Measurements from ENCODE around the gene EEF1AKMT3. TPM values are rescaled to one million over a fixed set of nuclear protein-coding genes. Genes with fewer than 3 reads are reported as not detected.

The EEF1AKMT3 gene
- total RNA-seq, 3 donors from 2014 or later (not counting 1 experiment from before 2014, with no cell fraction given) = 1.3 to 2.6 (median 2.2) TPM

DNA sequence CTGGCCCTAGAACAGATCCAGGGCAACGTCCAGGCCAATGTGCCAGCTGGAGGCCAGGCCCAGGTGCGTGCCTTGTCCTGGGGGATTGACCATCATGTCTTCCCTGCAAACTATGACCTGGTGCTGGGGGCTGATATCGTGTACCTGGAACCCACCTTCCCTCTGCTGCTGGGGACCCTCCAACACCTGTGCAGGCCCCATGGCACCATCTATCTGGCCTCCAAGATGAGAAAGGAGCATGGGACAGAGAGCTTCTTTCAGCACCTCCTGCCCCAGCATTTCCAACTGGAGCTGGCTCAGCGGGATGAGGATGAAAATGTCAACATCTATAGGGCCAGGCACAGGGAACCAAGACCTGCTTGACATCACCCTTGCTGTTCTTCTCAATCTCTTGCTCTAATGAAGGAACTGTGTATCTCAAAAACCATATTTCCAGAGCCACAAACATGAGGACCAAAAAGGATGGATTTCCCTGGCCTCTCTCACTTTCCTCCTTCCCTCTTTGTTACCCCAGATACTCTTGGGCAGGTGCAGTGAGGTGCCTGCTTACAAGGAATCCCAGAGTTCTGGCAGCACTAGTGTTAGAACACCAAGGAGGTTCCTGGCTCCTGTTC is 8.0 kb downstream of the EEF1AKMT3 start:
- ATAC-seq (no peak), DNase-seq (no peak)
- intact Hi-C loops (cut with micrococcal nuclease) = loop anchor here (5.0 kb wide), 1 partner anchor 67 kb away; the partner anchor contains the start of gene CTDSP2
- Mint-ChIP-seq H3K36me3 (no peaks in the 10 kb centered on the region), H3K27ac (no peak overlapping the region), H3K4me3 (no peak overlapping the region), H3K4me1 (peaks cover 26 to 27% of the 10 kb centered on the region in 2 donors), H3K9me3 (no peaks in the 10 kb centered on the region), H3K27me3 (ENCODE audit: low read depth in 2 of 2) (no peaks in the 10 kb centered on the region)
- H3K4me1 ChIP-seq (ENCODE audit: control insufficient read depth, insufficient read depth, low read length) = peaks cover 36% of the 10 kb centered on the region
- H3K27me3 ChIP-seq (ENCODE audit: control insufficient read depth, insufficient read depth, low read length) = no peaks in the 10 kb centered on the region
- TF ChIP-seq, protein P1, sequence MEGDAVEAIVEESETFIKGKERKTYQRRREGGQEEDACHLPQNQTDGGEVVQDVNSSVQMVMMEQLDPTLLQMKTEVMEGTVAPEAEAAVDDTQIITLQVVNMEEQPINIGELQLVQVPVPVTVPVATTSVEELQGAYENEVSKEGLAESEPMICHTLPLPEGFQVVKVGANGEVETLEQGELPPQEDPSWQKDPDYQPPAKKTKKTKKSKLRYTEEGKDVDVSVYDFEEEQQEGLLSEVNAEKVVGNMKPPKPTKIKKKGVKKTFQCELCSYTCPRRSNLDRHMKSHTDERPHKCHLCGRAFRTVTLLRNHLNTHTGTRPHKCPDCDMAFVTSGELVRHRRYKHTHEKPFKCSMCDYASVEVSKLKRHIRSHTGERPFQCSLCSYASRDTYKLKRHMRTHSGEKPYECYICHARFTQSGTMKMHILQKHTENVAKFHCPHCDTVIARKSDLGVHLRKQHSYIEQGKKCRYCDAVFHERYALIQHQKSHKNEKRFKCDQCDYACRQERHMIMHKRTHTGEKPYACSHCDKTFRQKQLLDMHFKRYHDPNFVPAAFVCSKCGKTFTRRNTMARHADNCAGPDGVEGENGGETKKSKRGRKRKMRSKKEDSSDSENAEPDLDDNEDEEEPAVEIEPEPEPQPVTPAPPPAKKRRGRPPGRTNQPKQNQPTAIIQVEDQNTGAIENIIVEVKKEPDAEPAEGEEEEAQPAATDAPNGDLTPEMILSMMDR (IDR thresholded peaks at IDR 0.05) = no peak
- H3K4me3 ChIP-seq (ENCODE audit: low read length) = no peak overlapping the region
- no peak overlapping the region for H3K27ac ChIP-seq (ENCODE audit: low read length)
- no peaks in the 10 kb centered on the region for H3K9me3 ChIP-seq (ENCODE audit: control insufficient read depth, insufficient read depth, low read length)
- 86% methylated on average over 4 of the region's 4 CpGs for WGBS (ENCODE audit: insufficient coverage)
- peaks cover 2% of the 10 kb centered on the region for H3K36me3 ChIP-seq (ENCODE audit: control insufficient read depth, insufficient read depth, low read length)

DNA sequence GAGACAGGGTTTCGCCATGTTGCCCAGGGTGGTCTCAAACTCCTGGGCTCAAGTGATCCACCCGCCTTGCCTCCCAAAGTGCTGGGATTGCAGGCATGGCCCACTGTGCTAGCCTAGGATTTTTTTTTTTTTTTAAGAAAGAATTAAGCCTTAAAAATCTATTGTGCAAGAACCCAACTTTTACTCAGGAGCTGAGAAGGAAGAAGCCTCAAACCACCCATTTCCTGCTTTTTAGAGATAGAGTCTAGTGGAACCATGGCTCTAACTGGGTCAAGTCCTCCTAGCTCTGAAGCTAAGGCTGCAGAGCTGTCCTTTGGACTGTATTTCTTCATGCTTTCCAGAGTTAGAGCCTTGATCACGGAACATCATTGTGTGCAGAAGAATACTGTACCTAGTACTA is 8.8 kb downstream of the EEF1AKMT3 start:
- no peak for ATAC-seq
- intact Hi-C loops (cut with micrococcal nuclease) = loop anchor here (5.0 kb wide), 1 partner anchor 66 kb away; the partner anchor contains the start of gene CTDSP2
- peak in 1 of 2 donors; percentile 59 for DNase-seq
- H3K36me3 ChIP-seq (ENCODE audit: control insufficient read depth, insufficient read depth, low read length) = peaks cover 10% of the 10 kb centered on the region
- no peak overlapping the region for H3K4me3 ChIP-seq (ENCODE audit: low read length)
- H3K9me3 ChIP-seq (ENCODE audit: control insufficient read depth, insufficient read depth, low read length) = no peaks in the 10 kb centered on the region
- TF ChIP-seq, protein P1 (IDR thresholded peaks at IDR 0.05) = no peak
- Mint-ChIP-seq H3K27me3 (ENCODE audit: low read depth in 2 of 2) (no peaks in the 10 kb centered on the region), H3K4me3 (no peak overlapping the region), H3K4me1 (peaks cover 30 to 32% of the 10 kb centered on the region in 2 donors), H3K36me3 (peaks cover 5% of the 10 kb centered on the region), H3K9me3 (no peaks in the 10 kb centered on the region), H3K27ac (peak overlapping the region; percentile 90 to 97)
- peak overlapping the region; percentile 8 for H3K27ac ChIP-seq (ENCODE audit: low read length)
- H3K4me1 ChIP-seq (ENCODE audit: control insufficient read depth, insufficient read depth, low read length) = peaks cover 36% of the 10 kb centered on the region
- H3K27me3 ChIP-seq (ENCODE audit: control insufficient read depth, insufficient read depth, low read length) = no peaks in the 10 kb centered on the region
- 88% methylated on average over 3 of the region's 3 CpGs for WGBS (ENCODE audit: insufficient coverage)

DNA sequence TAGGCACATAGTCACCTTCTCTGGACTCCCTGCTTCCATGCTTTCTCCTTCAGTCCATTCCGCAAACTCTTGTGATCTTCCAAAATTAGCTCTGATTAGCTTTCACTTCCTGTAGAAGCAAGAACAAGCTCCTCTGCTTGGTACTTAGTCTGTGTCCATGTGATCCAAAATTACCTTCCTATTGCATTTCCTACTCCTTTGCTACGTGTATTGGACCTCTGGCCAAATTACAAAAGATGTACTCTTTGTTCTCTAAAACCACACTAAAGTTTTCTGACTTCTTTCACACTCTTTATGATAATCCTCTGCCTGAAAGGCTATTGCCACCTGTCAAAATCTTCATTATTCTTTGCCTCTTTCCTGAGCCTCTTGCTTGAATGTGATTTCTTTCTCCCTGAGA is 9.4 kb downstream of the EEF1AKMT3 start:
- H3K36me3 Mint-ChIP-seq = peaks cover 10% of the 10 kb centered on the region
- Histone ChIP-seq H3K4me1 (ENCODE audit: control insufficient read depth, insufficient read depth, low read length) (peaks cover 36% of the 10 kb centered on the region), H3K27ac (ENCODE audit: low read length) (peak overlapping the region; percentile 16), H3K27me3 (ENCODE audit: control insufficient read depth, insufficient read depth, low read length) (no peaks in the 10 kb centered on the region), H3K9me3 (ENCODE audit: control insufficient read depth, insufficient read depth, low read length) (no peaks in the 10 kb centered on the region), H3K36me3 (ENCODE audit: control insufficient read depth, insufficient read depth, low read length) (peaks cover 16% of the 10 kb centered on the region), H3K4me3 (ENCODE audit: low read length) (no peak overlapping the region)
- DNase-seq (peak in 1 of 2 donors; percentile 25), ATAC-seq (no peak)
- H3K27me3 Mint-ChIP-seq (ENCODE audit: low read depth in 2 of 2) = no peaks in the 10 kb centered on the region
- H3K27ac Mint-ChIP-seq = peak overlapping the region; percentile 90 to 97
- TF ChIP-seq, protein P1 (IDR thresholded peaks at IDR 0.05) = no peak
- intact Hi-C loops (cut with micrococcal nuclease) = loop anchor here (1.0 to 5.0 kb wide), 4 partner anchors 26 to 124 kb away; partner anchors contain the start of genes CDK4 and CTDSP2
- peaks cover 33 to 34% of the 10 kb centered on the region in 2 donors for H3K4me1 Mint-ChIP-seq
- H3K4me3 Mint-ChIP-seq = peak overlapping the region; percentile 99
- no peaks in the 10 kb centered on the region for H3K9me3 Mint-ChIP-seq
- WGBS (ENCODE audit: insufficient coverage) = 74% methylated on average over 2 of the region's 2 CpGs

All from natural killer cell (primary cell).